HPDE6-E6E7 (cell line): Measurements from ENCODE around the gene VILL.
"Not testable (repeated sequence)": the region's sequence is repeated elsewhere in the genome, so short reads cannot be mapped to it uniquely, and the experiment has no call there.

ENCODE experiments used
- DNase-seq: peaks from one replicate; pipeline ENCODE4 v3.0.0; 2011; ENCODE audit warnings: missing footprints; ENCODE audit errors: extremely low spot score

Gene VILL

DNA sequence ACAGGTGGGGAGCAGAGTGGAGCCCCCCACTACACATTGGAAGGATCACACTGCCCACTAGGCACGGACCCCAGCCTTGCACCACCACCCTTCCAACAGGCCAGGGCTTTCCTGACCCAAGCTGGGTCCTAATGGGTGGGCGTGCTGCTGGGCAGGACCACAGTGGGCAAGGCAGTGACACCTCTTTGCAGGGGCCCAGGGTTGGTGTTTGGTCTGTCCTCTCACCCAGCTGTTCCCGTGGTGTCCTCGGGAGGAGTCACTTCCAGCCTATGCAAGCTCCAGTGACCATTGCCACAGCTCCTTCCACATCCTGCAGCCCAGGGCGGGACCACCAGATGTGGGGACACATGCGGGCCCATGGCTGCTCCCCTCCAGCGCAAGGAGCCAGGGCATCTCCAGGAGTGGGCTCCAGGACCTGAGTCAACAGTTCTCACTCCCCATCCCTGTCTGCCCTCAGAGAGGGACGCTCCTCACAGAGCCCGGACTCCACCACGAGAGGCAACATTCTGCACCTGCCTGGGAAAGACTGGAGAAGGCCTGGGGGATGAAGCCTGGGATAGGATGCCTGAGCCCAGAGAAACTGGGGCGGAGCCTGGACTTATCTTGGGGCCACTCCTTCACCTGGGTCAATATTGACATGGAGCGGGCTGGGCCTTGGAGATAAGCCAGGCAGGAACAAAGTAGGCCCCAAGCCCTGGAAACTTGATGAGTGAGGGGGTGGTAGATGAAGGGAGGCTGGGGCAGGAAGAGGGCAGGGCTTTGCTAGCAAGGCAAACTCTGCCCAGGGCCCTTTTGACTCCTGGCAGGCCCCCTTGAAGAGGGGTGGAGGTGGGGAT is 3.9 kb upstream of the VILL start:
- no peak for DNase-seq

GRCh38 chr3:37987315-37987697 is 3.3 kb upstream of the VILL start:
- no peak for DNase-seq

DNA sequence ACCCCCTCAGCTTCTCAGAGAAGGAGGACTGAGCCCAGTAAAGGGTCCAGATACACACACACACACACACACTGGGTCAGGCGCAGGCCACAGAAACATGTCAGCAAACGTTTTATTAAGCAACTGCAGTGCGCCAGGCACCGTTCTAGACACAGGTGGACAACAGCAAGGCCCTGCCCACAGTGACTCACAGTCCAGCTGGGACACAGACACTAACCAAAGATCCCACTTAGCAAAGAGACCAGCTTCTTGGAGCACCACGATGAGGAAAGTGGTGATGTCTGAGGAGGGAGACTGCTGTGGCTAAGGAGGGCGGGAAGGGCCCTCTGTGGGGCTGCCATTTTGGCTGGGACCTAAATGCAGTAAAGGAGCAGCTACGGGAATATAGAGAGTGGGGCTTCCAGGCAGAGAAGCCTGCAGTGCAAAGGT is 2.8 kb upstream of the VILL start:
- no peak for DNase-seq

DNA sequence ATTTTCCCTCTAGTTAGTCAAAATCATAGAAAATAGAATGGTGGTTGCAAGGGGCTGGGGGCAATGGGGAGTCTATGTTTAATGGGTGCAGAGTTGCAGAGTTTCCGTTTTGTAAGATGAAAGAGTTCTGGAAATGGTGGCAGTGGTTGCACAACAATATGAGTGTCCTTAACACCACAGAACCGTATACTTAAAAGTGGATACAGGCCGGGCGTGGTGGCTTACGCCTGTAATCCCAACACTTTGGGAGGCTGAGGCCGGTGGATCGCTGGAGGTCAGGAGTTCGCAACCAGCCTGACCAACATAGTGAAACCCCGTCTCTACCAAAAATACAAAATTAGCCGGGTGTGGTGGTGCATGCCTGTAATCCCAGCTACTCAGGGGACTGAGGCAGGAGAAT is 2.2 kb upstream of the VILL start:
- not testable (repeated sequence) for DNase-seq

- DNase-seq = no peak
Observed at GRCh38 chr3:37988931-37989525, 1.6 kb upstream of the VILL start.

DNA sequence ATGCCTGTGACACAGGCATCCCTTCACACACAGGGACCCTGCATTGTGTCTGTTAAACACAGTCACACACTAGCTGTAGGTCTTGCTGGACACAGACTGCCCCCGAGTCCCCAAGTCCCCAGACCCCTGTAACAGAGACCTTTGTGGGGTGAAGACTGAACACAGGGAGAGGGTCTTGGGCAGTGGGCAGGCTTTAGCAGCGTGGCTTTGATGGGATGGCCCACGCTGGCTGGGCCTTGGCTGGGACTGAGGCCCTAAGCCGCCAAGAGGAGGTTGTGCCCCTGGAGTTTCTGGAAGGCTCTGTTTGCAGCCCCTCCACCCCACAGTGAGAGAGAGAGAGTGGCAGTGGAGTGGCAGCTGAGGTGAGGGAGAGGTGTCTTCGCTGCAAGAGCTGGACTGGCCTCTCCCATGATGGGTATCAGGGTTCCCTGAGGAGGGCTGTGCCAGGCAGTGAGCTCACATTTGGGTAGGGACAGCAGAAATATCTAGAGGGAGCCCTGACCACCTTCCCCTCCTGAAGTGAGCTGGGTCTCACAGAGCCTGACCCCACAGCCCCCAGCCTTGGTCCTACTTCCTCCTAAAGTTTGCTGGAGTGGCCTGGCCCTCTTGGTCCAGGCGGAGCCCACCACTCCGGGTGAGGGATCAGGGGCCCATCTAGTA is 635 bp upstream of the VILL start:
- no peak for DNase-seq

DNA sequence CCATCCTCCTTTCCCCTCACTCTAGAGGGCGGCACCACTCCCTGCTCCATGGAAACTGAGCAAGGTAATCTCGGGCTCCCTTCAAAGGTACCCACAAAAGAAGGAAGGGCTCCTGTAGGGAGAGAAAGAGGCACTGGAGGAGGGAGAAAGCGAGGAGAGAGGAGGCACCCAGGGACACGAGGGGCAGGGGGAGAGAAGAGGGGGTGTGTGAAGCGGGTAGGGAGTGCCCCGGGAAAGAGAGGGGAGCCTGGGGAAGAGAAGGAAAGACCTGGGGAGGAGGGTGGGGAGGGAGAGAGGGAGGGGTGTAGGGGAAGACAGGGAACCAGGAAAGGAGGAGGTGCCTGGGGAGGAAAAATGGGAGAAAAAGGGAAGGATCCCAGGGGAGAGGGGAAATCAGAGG is 523 bp downstream of the VILL start:
- DNase-seq = no peak

- DNase-seq = no peak
Observed at GRCh38 chr3:37991823-37992222, 1.2 kb downstream of the VILL start.

DNA sequence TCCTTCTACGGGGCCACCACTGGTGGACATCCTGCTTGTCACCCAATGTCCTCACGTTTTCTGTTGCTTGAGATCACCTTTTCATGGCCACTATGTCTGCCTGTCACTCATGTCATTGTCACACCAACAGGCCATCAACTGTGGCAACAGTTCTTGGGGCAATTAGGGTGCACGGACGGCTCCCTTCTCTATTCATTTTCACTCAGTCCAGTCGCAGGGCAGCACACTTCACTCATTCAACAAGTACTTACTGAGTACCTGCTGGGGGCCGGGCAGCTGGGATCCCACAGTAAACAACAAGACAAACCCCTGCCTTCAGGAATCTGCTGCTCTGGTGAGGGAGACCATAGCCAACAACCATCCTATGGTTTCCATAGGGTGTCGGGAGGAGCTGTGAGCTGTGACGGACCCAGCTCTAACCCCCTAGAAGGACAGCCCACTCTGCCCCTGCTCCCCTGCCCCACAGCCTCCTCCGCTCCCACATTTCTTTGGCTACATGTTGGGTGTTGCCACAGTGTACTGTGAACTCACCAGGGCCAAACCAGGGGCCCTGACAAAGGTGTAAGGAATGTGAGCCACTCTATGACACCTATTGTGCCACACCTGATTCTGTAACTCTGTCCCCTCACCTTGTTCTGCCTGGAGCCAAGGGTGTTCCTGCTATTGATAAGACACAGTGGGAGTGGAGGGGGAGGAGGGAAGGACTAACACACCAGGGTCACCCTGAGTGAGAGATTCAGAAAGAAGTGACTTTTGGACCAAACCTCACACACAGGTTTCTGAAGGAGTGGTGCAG is 1.9 kb downstream of the VILL start:
- no peak for DNase-seq

GRCh38 chr3:37993067-37993455 is 2.5 kb downstream of the VILL start:
- DNase-seq = no peak

- no peak for DNase-seq
Observed at GRCh38 chr3:37993460-37993819, 2.9 kb downstream of the VILL start.

GRCh38 chr3:37993820-37994638 is 3.4 kb downstream of the VILL start:
- no peak for DNase-seq

DNA sequence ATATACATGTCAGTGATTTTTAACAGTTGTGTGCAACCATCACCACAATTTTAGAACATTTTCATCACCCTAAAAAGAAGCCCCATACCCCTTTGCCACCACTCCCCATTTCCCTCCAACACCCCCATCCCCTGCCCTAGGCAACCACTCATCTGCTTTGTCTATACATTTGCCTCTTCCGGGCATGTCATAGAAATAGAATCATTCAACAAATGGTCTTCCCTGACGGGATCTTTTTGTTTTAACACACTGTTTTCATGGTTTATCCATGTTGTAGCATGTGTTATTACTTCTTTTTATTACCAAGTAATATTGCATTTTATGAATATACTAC is 4.0 kb downstream of the VILL start:
- no peak for DNase-seq

DNA sequence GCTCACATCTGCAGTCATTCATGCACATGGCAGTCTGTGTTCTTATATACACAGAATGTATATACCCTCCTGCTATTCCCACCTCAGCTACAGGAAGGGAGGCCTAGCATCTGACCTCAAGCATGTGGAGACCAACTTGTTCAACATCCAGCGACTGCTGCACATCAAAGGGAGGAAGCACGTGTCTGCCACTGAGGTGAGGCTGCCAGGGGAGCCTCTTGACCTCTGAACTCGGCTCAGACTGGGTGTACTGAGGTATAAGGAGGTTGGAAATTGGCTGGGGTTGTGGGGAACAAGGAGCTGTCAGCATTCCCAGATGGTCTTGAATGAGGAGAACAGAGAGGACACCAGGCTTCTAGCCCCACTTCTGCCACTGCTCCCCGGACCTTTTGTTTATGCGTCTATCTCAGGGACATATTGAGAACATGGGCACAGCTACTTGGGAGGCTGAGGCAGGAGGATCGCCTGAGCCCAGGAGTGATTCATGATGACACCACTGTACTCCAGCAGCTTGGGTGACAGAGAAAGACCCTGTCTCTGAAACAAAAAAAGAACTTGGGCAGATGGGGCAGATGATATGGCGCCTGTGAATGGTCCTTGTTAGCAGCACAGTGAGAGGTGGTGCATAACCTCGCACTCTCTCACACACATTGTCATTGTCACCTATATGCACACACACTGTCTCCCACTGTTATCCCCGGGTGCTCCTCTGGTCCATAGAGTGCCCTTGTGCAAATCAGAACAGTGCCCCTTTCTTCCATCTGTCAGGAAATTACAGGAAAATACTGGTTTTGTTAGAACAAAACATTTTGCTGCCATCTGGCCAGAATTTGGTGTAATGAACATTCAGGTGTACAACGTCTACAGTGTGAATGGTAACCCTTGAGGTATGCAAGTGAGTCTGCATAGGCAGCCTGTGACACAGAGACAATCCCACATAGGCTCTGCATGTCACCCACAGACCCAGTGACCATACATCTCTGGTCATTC is 5.4 kb downstream of the VILL start:
- DNase-seq = no peak

GRCh38 chr3:37996785-37997301 is 6.3 kb downstream of the VILL start:
- no peak for DNase-seq

DNA sequence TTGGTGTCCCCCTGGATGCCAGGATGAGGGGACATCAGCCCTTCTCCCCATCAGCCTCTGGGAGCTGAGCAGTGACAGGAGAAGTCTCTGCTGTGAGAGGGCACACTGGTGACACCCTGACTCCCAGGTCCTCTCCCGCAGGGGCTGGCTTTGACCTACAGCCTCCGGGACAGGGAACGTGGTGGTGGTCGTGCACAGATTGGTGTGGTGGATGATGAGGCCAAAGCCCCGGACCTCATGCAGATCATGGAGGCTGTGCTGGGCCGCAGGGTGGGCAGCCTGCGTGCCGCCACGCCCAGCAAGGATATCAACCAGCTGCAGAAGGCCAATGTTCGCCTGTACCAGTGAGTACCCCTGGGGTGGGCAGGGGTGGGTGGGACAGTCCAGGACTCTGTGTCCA is 6.8 kb downstream of the VILL start:
- no peak for DNase-seq

GRCh38 chr3:37997791-37998370 is 7.3 kb downstream of the VILL start:
- no peak for DNase-seq

GRCh38 chr3:37999836-38000235 is 9.2 kb downstream of the VILL start:
- DNase-seq = no peak

- DNase-seq = no peak
Observed at GRCh38 chr3:38000242-38000916, 9.8 kb downstream of the VILL start.
